B cell (primary cell): ENCODE data around the gene FGD4. TPM values are rescaled to one million over a fixed set of nuclear protein-coding genes. Genes with fewer than 3 reads are reported as not detected.

Source experiments
- ATAC-seq: fragments of 200-7000 bp; cut with Tn5 transposase; one replicate; pipeline ENCODE4 v1.10.0; 2021; ENCODE audit warnings: low read depth, mild to moderate bottlenecking, moderate number of reproducible peaks, moderate library complexity
- CTCF ChIA-PET: fragments of 350-600 bp; sonication (Branson Sonifier 250); formaldehyde crosslinking; loops from one replicate; lab custom pipeline; 2021; ENCODE audit warnings: antibody characterized with exemption, inconsistent platforms; lab: Charles Lee
- POLR2A ChIA-PET: fragments of 350-600 bp; sonication (Branson Sonifier 250); formaldehyde crosslinking; loops from one replicate; lab custom pipeline; 2021; ENCODE audit warnings: antibody characterized with exemption; lab: Charles Lee
- DNase-seq: peaks from one replicate; pipeline ENCODE4 v3.0.0; 2013
- H2AFZ ChIP-seq: 2 replicates; pipeline ENCODE4 v1.6.1; 2012; ENCODE audit warnings: mild to moderate bottlenecking, low read depth, low read length; ENCODE audit not compliant: insufficient read depth, poor library complexity, severe bottlenecking
- H3K27ac ChIP-seq, 2 donors: 1 replicate in 1 of 2; 2 replicates in 1 of 2; pipeline ENCODE4 v1.5.1; 2012 to 2013; ENCODE audit warnings: low read length in 2 of 2, mild to moderate bottlenecking in 2 of 2, moderate library complexity in 1 of 2
- H3K27me3 ChIP-seq, 4 experiments: fragments of 200-600 bp in 1 of 4; sonication (generic) in 1 of 4; replicated peaks in 1 of 4; 1 replicate in 2 of 4; 2 replicates in 2 of 4; pipeline versions ENCODE4 v1.6.1 to v1.7.0; 2013 to 2016; ENCODE audit warnings: low read length in 3 of 4, mild to moderate bottlenecking in 2 of 4, mixed read lengths in 1 of 4, moderate library complexity in 1 of 4; ENCODE audit not compliant: insufficient read depth in 4 of 4, control insufficient read depth in 3 of 4; ENCODE audit errors: control extremely low read depth in 1 of 4
- H3K36me3 ChIP-seq, 2 experiments: replicated peaks in 1 of 2; 1 replicate in 1 of 2; 2 replicates in 1 of 2; pipeline versions ENCODE4 v1.6.1 to v1.7.1; 2013; ENCODE audit warnings: low read length in 1 of 2; ENCODE audit not compliant: insufficient read depth in 2 of 2, control insufficient read depth in 1 of 2; ENCODE audit errors: control extremely low read depth in 1 of 2, extremely low read depth in 1 of 2
- H3K4me1 ChIP-seq, 2 donors: fragments of 200-600 bp in 1 of 2; sonication (generic) in 1 of 2; 1 replicate in 1 of 2; 2 replicates in 1 of 2; pipeline versions ENCODE4 v1.5.1 to v1.6.1; 2013 to 2017; ENCODE audit warnings: low read length in 2 of 2; ENCODE audit not compliant: control insufficient read depth in 2 of 2, insufficient read depth in 2 of 2
- H3K4me2 ChIP-seq: replicated peaks from 2 replicates; pipeline ENCODE3; 2012; ENCODE audit warnings: mild to moderate bottlenecking, low read depth, low read length; ENCODE audit not compliant: poor library complexity, severe bottlenecking
- H3K4me3 ChIP-seq, 5 experiments: fragments of 200-600 bp in 1 of 5; sonication (generic) in 1 of 5; 1 replicate in 3 of 5; 2 replicates in 2 of 5; pipeline versions ENCODE4 v1.5.1 to v1.7.0; 2011 to 2016; ENCODE audit warnings: low read length in 4 of 5, mild to moderate bottlenecking in 4 of 5, low read depth in 2 of 5, control low read depth in 1 of 5, moderate library complexity in 1 of 5; ENCODE audit not compliant: insufficient read depth in 1 of 5; ENCODE audit errors: control extremely low read depth in 1 of 5, extremely low read depth in 1 of 5
- H3K79me2 ChIP-seq: fragments of 200-600 bp; sonication (generic); one replicate; pipeline ENCODE4 v1.6.0; 2016; ENCODE audit warnings: low read length; ENCODE audit not compliant: control insufficient read depth, insufficient read depth
- H3K9ac ChIP-seq: fragments of 200-600 bp; sonication (generic); 2 replicates; pipeline ENCODE4 v1.6.1; 2017; ENCODE audit warnings: mild to moderate bottlenecking, low read length, moderate library complexity
- H3K9me3 ChIP-seq, 3 donors: one replicate each; pipeline versions ENCODE4 v1.6.1 to v1.7.1; 2013; ENCODE audit warnings: low read length in 2 of 3; ENCODE audit not compliant: control insufficient read depth in 2 of 3, insufficient read depth in 1 of 3; ENCODE audit errors: control extremely low read depth in 1 of 3
- H4K20me1 ChIP-seq: 2 replicates; pipeline ENCODE4 v1.6.0; 2012; ENCODE audit warnings: mild to moderate bottlenecking, low read length; ENCODE audit not compliant: insufficient read depth, control insufficient read depth, poor library complexity, severe bottlenecking
- H3K27ac Mint-ChIP-seq: one replicate; pipeline ENCODE4 v1.8.0; 2021; ENCODE audit warnings: mixed read lengths
- H3K27me3 Mint-ChIP-seq: one replicate; pipeline ENCODE4 v1.8.0; 2021; ENCODE audit warnings: mixed read lengths
- H3K4me1 Mint-ChIP-seq: one replicate; pipeline ENCODE4 v1.8.0; 2021; ENCODE audit warnings: mixed read lengths
- H3K4me3 Mint-ChIP-seq: one replicate; pipeline ENCODE4 v1.8.0; 2021; ENCODE audit warnings: mixed read lengths
- H3K9me3 Mint-ChIP-seq: one replicate; pipeline ENCODE4 v1.8.0; 2022; ENCODE audit warnings: mixed read lengths; ENCODE audit not compliant: insufficient read depth
- EZH2 ChIP-seq: IDR thresholded peaks from 2 replicates; pipeline ENCODE4 v1.6.1; 2012; ENCODE audit warnings: borderline replicate concordance, low read depth, mild to moderate bottlenecking, moderate library complexity, low read length; ENCODE audit not compliant: insufficient read depth, poor library complexity, severe bottlenecking
- WGBS: methylation state at CpG from one replicate; pipeline ENCODE4 v1.1.5; 2013; ENCODE audit warnings: missing lambda C conversion rate; ENCODE audit not compliant: insufficient coverage; 5-methylcytosine and 5-hydroxymethylcytosine counted together
- intact Hi-C: fragments of 100-400 bp; cut with micrococcal nuclease; formaldehyde crosslinking; loops from one replicate; pipeline ENCODE4 v1.10.0; 2022
- polyA plus RNA-seq: library from polyadenylated mRNA; depleted of rRNA; stranded (reverse); fragments of >200 nt; gene quantifications from 2 replicates; pipeline ENCODE4 v1.2.3, GENCODE V29; 2012
- total RNA-seq, 2 donors: library from RNA; stranded (reverse); fragments of 120-200 nt in 1 of 2; gene quantifications; 1 replicate in 1 of 2; 2 replicates in 1 of 2; pipeline versions ENCODE4 v1.2.3 to v1.2.4, GENCODE V29; 2013 to 2022
- TF ChIP-seq, protein P1 (sequence below): fragments of 200-600 bp; IDR thresholded peaks from one replicate; pipeline ENCODE4 v1.8.0; 2022; ENCODE audit warnings: antibody characterized with exemption, mild to moderate bottlenecking

FGD4 gene
- total and polyA plus RNA-seq, 2 donors (not counting 1 experiment from before 2014, with no cell fraction given), result 2.1 to 2.8 TPM

DNA sequence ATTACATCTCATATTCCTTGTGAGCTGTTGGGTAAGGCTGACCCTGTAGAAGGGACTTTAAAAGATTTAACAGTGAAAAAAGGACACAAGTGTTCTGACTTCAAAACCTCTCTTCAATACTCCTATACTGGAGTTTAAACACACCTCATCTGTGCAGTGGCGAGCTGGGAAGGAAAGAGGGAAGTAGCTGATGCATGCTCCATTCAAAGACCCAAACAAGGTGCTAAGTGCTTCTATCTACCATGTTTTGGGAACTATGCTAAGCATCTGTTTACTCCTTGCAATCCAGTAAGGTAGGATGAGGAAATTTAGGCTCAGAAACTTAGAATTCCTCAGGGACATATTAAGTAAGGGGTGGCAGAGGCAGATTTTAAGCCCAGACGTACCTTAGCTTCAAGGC is 263.3 kb downstream of the FGD4 start:
- no peak overlapping the region for H3K4me2 ChIP-seq
- no peaks in the 10 kb centered on the region for H3K4me1 ChIP-seq
- TF ChIP-seq EZH2, result no peak
- TF ChIP-seq, protein P1, sequence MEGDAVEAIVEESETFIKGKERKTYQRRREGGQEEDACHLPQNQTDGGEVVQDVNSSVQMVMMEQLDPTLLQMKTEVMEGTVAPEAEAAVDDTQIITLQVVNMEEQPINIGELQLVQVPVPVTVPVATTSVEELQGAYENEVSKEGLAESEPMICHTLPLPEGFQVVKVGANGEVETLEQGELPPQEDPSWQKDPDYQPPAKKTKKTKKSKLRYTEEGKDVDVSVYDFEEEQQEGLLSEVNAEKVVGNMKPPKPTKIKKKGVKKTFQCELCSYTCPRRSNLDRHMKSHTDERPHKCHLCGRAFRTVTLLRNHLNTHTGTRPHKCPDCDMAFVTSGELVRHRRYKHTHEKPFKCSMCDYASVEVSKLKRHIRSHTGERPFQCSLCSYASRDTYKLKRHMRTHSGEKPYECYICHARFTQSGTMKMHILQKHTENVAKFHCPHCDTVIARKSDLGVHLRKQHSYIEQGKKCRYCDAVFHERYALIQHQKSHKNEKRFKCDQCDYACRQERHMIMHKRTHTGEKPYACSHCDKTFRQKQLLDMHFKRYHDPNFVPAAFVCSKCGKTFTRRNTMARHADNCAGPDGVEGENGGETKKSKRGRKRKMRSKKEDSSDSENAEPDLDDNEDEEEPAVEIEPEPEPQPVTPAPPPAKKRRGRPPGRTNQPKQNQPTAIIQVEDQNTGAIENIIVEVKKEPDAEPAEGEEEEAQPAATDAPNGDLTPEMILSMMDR, result no peak
- H3K27ac ChIP-seq, result no peak overlapping the region
- no peak overlapping the region for H2AFZ ChIP-seq
- H3K9me3 ChIP-seq, result no peaks in the 10 kb centered on the region
- no peaks in the 10 kb centered on the region for H3K27me3 ChIP-seq
- no peak overlapping the region for H3K9ac ChIP-seq
- intact Hi-C loops, result no loop called here
- no peak overlapping the region for H3K27ac Mint-ChIP-seq
- no peak overlapping the region for H3K4me3 ChIP-seq
- H3K79me2 ChIP-seq, result no peaks in the 10 kb centered on the region
- no peak for ATAC-seq
- H3K36me3 ChIP-seq, result no peaks in the 10 kb centered on the region
- CTCF ChIA-PET, result interaction anchor here (2.3 to 3.3 kb wide), 2 partner anchors 8 to 206 kb away, joined by 7 to 9 read pairs; no protein-coding TSS in a partner anchor
- peaks cover 3% of the 10 kb centered on the region for H3K4me1 Mint-ChIP-seq
- H4K20me1 ChIP-seq, result no peaks in the 10 kb centered on the region
- DNase-seq, result no peak
- POLR2A ChIA-PET, result no interaction called here
- WGBS, result no CpG with 5 or more reads among the region's 2 CpGs
- H3K9me3 Mint-ChIP-seq, result no peaks in the 10 kb centered on the region
- H3K4me3 Mint-ChIP-seq, result no peak overlapping the region
- peaks cover 3% of the 10 kb centered on the region for H3K27me3 Mint-ChIP-seq

DNA sequence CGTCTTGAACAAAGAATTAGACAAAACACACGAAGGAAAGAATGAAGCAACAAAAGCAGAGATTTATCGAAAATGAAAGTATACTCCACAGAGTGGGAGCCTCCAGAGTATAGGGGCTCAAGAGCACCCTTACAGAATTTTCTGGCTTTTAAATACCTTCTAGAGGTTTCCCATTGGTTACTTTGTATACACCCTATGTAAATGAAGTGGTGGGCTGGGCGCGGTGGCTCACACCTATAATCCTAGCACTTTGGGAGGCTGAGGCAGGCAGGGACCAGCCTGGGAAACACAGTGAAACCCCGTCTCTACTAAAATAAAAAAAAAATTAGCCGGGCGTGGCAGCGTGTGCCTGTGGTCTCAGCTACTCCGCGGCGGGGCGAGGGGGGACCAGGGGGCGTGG is 266.7 kb downstream of the FGD4 start:
- POLR2A ChIA-PET, result no interaction called here
- Histone ChIP-seq H3K27me3 (no peaks in the 10 kb centered on the region), H3K36me3 (no peaks in the 10 kb centered on the region), H4K20me1 (no peaks in the 10 kb centered on the region), H3K27ac (no peak overlapping the region), H3K9ac (no peak overlapping the region), H3K9me3 (peaks cover 1 to 13% (median 8%) of the 10 kb centered on the region in 3 donors), H3K4me1 (no peaks in the 10 kb centered on the region), H2AFZ (no peak overlapping the region), H3K4me3 (no peak overlapping the region), H3K79me2 (no peaks in the 10 kb centered on the region), H3K4me2 (no peak overlapping the region)
- H3K4me3 Mint-ChIP-seq, result no peak overlapping the region
- peaks cover 5% of the 10 kb centered on the region for H3K9me3 Mint-ChIP-seq
- 96% methylated on average over 6 of the region's 14 CpGs for WGBS
- CTCF ChIA-PET, result no interaction called here
- no peak for ATAC-seq
- no peaks in the 10 kb centered on the region for H3K4me1 Mint-ChIP-seq
- intact Hi-C loops, result no loop called here
- DNase-seq, result no peak
- no peak overlapping the region for H3K27ac Mint-ChIP-seq
- TF ChIP-seq EZH2, result no peak
- TF ChIP-seq, protein P1, result no peak
- H3K27me3 Mint-ChIP-seq, result peaks cover 3% of the 10 kb centered on the region
